ENCODE results near the gene DARS2. TPM values are rescaled to one million over a fixed set of nuclear protein-coding genes. Genes with fewer than 3 reads are reported as not detected.
"Not testable (repeated sequence)": the region's sequence is repeated elsewhere in the genome, so short reads cannot be mapped to it uniquely, and the experiment has no call there.

DARS2 gene, protein sequence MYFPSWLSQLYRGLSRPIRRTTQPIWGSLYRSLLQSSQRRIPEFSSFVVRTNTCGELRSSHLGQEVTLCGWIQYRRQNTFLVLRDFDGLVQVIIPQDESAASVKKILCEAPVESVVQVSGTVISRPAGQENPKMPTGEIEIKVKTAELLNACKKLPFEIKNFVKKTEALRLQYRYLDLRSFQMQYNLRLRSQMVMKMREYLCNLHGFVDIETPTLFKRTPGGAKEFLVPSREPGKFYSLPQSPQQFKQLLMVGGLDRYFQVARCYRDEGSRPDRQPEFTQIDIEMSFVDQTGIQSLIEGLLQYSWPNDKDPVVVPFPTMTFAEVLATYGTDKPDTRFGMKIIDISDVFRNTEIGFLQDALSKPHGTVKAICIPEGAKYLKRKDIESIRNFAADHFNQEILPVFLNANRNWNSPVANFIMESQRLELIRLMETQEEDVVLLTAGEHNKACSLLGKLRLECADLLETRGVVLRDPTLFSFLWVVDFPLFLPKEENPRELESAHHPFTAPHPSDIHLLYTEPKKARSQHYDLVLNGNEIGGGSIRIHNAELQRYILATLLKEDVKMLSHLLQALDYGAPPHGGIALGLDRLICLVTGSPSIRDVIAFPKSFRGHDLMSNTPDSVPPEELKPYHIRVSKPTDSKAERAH
- 23.7 and 26.3 TPM in 2 replicates for total RNA-seq

DNA sequence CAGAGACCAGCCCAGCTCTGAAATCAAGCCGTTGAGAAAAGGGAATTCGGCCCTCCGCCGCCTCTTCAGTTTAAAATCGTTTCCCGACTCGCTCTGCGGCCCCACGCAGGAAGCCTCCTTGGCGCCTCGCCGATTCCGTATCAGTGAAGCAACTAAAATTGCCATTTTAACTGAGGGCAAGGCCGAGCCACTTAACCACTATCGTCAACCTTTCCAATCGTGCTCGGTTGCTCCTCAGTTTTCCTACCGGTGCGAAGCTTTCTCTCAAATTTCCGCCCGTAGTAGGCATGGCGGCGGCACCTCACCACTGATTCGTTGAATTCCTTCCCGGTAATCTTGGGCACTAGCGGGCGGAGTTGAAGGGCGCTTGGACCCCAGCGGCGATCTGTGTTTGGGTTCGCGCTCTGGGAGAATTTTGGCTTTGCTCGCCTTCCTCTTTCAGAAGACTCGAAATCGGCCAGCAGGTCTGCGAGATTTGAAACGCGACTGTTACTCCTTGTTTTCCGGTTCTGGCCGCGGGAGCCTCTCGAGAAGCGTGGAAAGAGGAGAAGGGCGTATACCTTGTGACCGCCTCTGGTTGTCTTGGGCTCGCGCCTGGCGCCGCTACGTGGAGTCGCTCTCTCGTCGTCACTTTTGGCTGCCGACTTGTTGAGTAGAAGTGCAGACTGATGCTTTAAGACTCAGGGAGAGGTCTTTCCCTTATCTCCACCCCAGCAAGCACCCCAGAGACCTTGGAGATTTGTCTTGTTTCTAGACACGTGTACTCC is at the start of gene DARS2, which contains the start of gene CENPL:
Gene DARS2 (plus strand): TSS at position 359 of the 767 bp plus-strand sequence. CDS start 557 bp downstream, outside the sequence.
Gene CENPL (minus strand): TSS at position 569 of the 767 bp plus-strand sequence. CDS start 13,584 bp downstream, outside the sequence.
- intact Hi-C loops (cut with micrococcal nuclease): loop anchor here (1.0 to 10.0 kb wide), 16 partner anchors 44 to 1380 kb away; partner anchors contain the start of genes CACYBP, MRPS14, PIGC and RABGAP1L

DNA sequence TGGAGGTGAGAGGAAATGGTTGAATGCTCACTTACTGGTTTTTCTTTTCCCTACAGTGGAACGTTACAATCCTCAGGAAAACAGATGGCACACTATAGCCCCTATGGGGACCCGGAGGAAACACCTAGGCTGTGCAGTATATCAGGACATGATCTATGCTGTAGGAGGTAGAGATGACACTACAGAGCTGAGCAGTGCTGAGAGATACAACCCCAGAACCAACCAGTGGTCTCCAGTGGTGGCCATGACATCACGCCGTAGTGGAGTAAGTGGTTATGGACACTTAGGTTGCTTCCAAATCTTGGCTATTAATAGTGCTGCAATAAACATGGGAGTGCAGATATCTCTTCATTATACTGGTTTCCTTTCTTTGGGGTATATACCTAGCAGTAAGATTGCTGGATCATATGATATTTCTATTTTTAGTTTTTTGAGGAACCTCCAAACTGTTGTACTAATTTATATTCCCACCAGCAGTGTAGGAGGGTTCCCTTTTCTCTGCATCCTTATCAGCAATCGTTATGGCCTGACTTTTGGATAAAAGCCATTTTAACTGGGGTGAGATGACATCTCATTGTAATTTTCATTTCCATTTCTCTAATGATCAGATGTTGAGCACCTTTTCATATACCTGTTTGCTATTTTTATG is 48.8 kb upstream of the DARS2 start:
- intact Hi-C loops (cut with micrococcal nuclease): no loop called here

DNA sequence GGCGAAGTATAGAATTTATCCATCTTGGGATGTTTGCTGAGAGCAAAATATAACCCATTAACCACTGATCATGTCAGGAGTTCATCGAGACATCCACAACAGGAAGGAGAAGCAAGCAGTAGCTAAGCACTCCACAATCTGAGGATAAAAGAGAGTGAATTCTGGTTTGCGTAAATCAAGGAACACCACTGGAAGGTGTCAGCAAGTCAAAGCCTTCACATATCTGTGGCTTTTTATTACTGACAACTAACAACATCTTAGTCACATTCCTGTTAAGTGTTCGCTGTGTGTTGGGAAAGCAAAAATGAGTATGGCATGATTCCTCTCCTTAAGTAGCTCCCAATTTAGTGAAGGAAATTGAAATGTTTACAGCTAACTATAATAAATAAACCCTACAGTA is 44.5 kb upstream of the DARS2 start:
- intact Hi-C loops (cut with micrococcal nuclease): no loop called here

DNA sequence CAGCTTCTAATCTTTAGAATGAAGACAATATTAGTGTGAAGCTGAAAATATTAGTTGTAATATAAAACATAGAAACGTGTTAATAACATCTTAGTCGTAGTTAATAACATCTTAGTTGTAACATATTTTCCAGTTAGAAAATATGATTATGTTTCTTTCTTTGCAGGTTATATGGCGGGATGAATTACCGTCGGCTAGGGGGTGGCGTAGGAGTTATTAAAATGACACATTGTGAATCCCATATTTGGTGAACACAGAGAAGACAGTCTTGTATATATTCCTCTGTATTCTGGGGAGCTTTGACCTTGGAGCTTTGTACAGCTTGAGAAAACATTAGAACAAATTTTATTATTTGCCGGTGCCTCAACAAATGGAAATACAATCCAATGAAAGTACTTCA is 39.5 kb upstream of the DARS2 start:
- intact Hi-C loops (cut with micrococcal nuclease): no loop called here

DNA sequence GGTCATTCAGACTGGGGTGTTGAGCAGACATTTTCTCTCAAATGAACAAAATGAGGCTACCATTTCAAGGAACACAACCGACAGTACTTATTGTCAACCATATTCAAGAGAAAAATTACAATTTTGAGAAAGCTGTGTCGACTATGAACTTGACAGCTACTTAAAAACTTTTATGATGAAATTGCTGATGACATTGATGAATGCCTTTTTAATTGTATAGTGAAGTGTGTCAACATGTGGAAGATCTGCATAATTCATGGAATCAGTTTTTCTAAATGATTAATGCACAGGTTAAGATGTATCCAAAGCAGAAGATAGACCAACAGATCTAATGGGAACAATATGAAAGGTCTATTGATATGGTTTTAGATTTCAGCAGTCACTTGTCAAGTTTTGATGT is 34.6 kb upstream of the DARS2 start:
- intact Hi-C loops (cut with micrococcal nuclease): no loop called here

DNA sequence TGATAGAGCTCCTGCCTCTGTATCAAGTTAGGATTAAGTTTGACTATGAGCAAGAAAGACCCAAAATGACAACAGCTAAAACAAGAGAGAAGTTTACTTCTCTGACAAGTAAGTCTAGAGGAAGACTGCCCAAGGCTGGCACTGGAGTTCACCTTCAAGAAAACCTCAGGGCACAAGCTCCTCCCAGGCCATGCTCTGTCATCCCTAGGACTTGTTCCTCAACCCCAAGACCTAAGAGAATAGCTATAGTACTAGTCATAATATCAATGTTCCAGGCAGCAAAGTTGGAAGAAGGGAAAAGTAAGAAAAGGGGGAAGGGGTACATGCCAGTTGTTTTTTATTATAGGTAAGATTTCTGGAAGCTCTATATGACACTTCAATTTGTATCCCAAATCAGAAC is 26.4 kb upstream of the DARS2 start:
- intact Hi-C loops (cut with micrococcal nuclease): no loop called here

DNA sequence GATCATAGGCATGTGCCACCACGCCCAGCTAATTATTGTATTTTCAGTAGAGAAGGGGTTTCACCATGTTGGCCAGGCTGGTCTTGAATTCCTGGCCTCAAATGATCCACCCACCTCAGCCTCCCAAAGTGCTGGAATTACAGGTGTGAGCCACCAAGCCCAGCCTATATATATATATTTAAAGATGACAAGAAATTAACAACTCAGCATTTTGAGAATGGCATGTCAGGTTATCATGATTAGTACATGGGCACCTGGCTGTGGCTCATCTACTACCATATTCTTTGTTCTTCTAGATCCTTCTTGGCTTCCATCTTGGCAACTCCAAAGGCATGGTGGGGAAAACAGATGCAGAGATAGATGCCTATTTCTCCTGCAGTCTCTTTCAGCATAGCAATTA is 24.5 kb upstream of the DARS2 start:
- intact Hi-C loops (cut with micrococcal nuclease): not testable (repeated sequence)

DNA sequence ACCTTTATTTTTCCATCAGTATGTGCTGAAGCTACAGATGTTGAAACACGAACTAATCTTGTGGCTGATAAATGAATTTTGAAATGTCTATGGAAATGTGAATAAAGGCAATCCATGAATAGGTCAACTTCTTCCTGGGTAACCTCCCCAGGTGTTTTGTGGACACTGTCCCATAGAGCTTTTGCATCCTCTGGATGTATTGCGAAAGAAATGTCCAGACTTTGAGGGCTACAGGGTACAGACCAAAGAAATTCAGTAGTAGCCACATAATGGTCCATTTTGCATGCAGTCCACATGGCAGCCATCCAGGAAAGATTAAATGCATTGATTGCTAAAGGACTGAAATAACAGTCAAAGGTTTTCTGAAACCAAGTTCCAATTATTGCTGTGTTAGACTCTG is 21.5 kb upstream of the DARS2 start:
- intact Hi-C loops (cut with micrococcal nuclease): no loop called here

DNA sequence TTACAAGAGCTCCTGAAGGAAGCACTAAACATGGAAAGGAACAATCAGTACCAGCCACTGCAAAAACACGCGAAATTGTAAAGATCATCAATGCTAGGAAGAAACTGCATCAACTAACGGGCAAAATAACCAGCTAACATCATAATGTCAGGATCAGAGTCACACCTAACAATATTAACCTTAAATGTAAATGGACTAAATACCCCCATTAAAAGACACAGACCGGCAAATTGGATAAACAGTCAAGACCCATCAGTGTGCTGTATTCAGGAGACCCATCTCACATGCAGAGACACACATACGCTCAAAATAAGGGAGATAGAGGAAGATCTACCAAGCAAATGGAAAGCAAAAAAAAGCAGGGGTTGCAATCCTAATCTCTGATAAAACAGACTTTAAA is 10.8 kb upstream of the DARS2 start:
- intact Hi-C loops (cut with micrococcal nuclease): not testable (repeated sequence)

DNA sequence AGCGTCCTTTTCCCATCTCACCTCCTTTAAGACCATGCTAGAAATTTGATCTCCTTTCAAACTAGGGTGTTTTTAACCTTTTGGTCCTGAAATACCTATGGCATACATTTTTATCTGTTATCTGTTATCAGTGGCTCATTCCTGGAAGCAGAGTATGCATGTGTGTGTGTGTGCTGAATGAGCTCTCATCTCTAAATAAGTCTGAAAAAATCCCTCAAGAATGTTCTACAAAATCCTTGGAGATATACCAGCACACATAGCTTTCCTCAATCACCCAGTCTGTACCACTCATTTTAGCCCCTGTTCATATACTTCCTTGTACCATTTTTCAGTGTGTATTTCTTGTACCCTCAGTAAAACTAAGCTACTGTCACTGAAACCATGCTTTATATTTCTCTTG is 6.0 kb upstream of the DARS2 start:
- intact Hi-C loops (cut with micrococcal nuclease): no loop called here

DNA sequence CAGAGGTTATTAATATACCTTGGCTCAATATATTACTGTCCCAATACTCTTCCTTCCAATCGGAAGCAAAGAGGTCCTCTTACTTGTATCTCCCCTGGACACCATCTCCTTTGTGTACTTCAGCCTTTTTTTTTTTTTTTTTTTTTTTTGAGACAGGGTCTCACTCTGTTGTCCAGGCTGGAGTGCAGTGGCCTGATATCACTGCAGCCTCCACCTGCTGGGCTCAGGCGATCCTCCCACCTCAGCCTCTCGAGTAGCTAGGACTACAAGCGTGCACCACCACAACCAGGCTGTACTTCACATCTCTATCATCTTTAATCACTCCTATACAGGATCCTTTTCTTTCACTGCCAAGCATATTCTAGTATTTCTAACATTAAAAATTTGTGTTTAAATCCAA is 2.8 kb upstream of the DARS2 start:
- intact Hi-C loops (cut with micrococcal nuclease): loop anchor here (10.0 kb wide), 4 partner anchors 617 to 1377 kb away; partner anchors contain the start of genes PIGC and TNFSF4

DNA sequence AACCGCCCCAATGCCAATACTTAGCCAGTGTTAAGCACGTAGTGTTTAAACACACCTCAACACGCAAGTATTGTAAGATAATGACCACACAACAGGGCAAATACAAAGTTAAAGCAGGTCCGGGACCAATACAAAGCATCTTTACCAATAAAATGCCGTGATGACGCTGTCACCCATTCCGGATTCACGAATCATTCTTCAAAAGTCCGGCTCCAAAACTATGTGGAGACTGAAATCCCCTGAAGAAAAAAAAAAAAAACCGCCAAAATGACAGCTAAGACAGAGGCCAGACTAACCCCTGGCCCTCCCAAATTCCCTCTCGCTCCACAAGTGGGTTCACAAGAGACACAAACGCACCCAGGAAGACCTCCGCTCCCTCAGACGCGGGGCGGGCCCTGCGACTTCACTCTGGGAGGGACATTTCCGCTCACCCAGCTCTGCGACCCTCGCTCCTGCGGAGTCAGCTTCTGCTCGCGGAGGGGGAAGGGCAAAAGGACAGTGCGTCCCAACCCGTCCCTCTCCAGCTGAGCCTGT is 625 bp upstream of the DARS2 start:
- intact Hi-C loops (cut with micrococcal nuclease): loop anchor here (1.0 to 10.0 kb wide), 16 partner anchors 44 to 1379 kb away; partner anchors contain the start of genes CACYBP, MRPS14, PIGC and RABGAP1L

DNA sequence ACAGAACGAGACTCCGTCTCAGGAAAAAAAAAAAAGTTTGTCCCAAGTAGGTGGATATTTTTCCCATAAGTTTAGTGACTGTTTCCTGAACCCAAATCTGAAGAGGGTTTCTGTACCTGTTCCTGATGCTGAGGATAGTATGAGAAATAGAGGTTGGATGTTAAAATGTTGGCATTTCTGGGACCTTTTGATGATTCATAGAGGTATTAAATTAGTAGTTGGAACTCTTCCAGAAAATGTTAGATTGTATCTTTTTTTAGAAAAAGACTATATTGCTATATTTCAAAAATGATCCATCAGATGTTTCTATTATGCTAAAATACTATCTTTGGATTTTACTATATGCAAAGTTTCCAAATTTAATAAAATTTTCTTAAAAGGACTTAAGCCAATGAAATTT is 3.1 kb downstream of the DARS2 start:
- intact Hi-C loops (cut with micrococcal nuclease): loop anchor here (10.0 kb wide), 4 partner anchors 623 to 1383 kb away; partner anchors contain the start of genes PIGC and TNFSF4

DNA sequence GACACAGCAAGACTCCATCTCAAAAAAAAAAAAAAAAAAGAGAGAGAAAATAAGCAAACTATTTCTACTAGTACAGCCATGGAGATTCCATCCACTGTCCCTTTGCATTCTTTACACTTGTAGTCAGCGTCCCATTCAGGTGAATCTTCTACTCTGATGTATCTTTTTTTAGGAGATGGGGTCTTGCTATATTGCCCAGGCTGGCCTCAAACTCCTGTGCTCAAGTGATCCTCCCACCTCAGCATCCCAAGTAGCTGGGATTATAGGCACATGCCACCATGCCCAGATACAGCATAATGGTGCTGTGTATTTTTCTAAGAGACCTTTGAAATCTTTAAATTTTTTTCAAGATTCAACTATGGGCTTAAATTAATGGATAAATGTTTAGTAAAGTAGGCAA is 8.3 kb downstream of the DARS2 start:
- intact Hi-C loops (cut with micrococcal nuclease): no loop called here

DNA sequence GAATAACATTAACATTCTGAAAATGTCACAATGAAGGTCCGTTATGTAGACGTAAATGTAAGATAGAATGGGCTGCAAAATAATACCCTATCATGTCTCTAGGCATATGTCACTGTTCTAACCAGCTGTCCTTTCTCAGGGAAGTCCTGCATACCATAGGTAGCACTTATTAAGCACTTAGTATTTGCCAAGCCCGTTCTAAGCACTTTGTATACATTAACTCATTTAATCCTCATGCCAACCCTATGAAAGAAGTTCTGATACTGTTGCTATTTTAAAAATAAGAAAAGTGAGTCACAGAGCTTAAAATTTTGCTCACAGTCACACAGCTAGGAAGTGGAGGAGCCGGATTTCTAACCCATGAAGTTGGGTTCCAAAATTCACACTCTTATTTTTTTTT is 27.6 kb downstream of the DARS2 start:
- intact Hi-C loops (cut with micrococcal nuclease): no loop called here

DNA sequence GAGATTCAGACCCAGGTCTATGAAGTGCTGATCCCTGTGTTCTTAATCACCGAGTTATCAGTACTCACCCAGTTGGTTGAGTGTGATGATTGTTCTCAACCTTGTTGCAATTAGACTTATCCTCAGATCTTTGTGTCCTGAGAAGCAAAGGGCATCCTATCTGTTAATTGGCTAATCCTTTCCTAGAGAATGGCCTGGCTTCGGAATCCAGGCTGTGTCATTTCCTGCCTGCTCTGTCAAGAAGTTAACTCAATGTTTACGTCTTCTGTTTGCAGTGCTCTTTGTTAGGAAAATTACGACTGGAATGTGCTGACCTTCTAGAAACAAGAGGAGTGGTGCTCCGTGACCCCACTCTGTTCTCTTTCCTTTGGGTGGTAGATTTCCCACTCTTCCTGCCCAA is 28.6 kb downstream of the DARS2 start:
- intact Hi-C loops (cut with micrococcal nuclease): no loop called here

DNA sequence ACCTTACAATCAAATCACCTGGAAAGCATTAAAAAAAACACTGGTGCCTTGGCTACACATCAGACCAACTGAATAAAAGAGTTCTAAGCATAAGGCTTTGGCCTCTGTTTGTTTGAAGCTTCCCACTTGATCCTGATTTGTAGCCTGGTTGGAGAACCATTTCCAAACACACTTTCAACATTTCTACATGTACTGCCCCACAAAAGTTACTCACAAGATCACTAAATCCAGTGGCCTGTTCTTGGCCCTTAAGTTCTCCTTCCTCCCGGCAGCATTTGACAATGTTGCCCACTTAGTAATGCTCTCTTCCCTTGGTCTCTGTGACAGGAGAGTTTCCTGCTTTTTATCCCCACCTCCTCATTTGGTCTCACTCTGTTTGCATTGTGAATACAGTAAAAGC is 31.5 kb downstream of the DARS2 start:
- intact Hi-C loops (cut with micrococcal nuclease): no loop called here

DNA sequence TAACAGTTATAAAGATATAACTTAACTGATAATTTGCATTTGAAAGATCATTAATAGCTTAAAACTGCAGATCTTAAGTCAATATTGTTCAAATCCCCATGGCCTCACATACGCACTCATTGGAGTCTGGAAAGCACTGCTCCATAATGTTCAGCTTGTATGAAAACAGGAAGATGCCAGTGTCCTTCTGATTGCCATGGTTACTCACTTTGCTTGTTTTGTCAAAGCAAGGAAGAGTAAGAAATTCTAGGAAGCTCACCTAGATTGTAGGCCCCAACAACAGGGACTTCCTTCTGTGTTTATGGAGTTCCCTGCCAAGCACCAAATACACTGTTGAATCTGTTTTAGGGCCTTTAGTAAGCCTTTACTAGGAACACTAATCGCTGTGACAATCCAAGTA is 32.4 kb downstream of the DARS2 start:
- intact Hi-C loops (cut with micrococcal nuclease): loop anchor here (1.0 kb wide), 1 partner anchor 8 kb away; no protein-coding TSS in a partner anchor

DNA sequence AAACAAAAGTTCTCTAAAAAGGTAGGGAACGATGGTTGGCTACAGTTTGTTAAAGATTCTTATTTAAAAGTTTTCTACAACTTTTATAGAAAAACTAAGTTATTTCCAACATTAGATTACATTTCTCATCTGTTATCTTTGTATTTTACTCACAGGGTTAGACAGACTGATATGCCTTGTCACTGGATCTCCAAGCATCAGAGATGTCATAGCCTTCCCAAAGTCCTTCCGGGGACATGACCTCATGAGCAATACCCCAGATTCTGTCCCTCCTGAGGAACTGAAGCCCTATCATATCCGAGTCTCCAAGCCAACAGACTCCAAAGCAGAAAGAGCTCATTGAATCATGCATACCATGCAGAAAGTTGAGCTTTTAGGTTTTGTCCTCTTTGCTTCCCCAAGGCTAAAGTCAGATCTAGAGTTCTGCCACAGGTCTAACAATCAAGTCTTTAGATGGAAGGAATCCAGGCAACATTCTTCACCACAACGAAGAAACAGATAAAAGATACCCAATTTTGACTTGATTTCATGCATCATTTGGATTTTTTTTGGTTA is 33.0 kb downstream of the DARS2 start:
- intact Hi-C loops (cut with micrococcal nuclease): loop anchor here (1.0 kb wide), 1 partner anchor 8 kb away; no protein-coding TSS in a partner anchor

DNA sequence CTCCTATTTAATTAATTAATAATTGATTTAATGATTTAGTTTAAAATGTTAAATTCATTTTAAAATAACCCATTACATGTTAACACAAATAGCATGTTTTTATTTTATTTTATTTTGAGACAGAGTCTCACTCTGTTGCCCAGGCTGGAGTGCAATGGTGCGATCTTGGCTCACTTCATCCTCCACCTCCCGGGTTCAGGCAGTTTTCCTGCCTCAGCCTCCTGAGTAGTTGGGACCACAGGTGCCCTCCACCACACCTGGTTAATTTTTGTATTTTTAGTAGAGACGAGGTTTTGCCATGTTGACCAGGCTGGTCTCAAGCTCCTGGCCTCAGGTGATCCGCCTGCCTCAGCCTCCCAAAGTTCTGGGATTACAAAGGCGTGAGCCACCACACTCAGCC is 35.1 kb downstream of the DARS2 start:
- intact Hi-C loops (cut with micrococcal nuclease): not testable (repeated sequence)

Data from T-helper 1 cell treated with Interleukin-12 subunit alpha and Interleukin-12 subunit beta and Interleukin-4 antibody, amounts not matched to agents 30 ng/mL and 1 ng/mL, for 36 hours (primary cell).